HCT116 (cell line): ENCODE data around the gene GTF2I. TPM values are rescaled to one million over a fixed set of nuclear protein-coding genes. Genes with fewer than 3 reads are reported as not detected.

Experiments
- ATAC-seq: fragments of 200-7000 bp; cut with Tn5 transposase; 2 replicates; pipeline ENCODE4 v1.9.1; 2020; ENCODE audit warnings: mild to moderate bottlenecking, moderate library complexity
- BruUV-seq: library from RNA; stranded (reverse); fragments of 400-500 nt; replicated peaks from 2 replicates; lab custom pipeline; 2021; lab: Mats Ljungman, UMichigan
- CTCF ChIA-PET: fragments of 300-600 bp; sonication (Branson Sonifier 250); formaldehyde crosslinking; loops from one replicate; lab custom pipeline; 2021; ENCODE audit warnings: antibody characterized with exemption; lab: Charles Lee
- POLR2A ChIA-PET: fragments of 300-600, 350-600 bp; sonication (Branson Sonifier 250); formaldehyde crosslinking; loops from one replicate; lab custom pipeline; 2021; ENCODE audit warnings: antibody characterized with exemption; lab: Charles Lee
- RAD21 ChIA-PET, 2 experiments: fragments of 300-600 bp; sonication (Branson Sonifier 250); formaldehyde crosslinking; loops; one replicate each; lab custom pipeline; 2023; ENCODE audit warnings: low total read pairs in 2 of 2; ENCODE audit not compliant: uncharacterized antibody in 2 of 2, unreplicated experiment in 2 of 2, low non-redundant PET in 1 of 2; lab: Charles Lee
- DNase-seq: peaks from one replicate; pipeline ENCODE4 v3.0.0-alpha.2; 2010; ENCODE audit warnings: low read depth, low spot score
- H2AFZ ChIP-seq: fragments of 200-600 bp; shearing (Covaris generic), sonication (generic); 2 replicates; pipeline ENCODE4 v1.6.1; 2017; ENCODE audit warnings: low read depth, mixed run types, mixed read lengths, antibody characterized with exemption, low read length; ENCODE audit not compliant: poor library complexity, severe bottlenecking
- H3K27ac ChIP-seq: 2 replicates; pipeline ENCODE4 v1.5.1; 2012; ENCODE audit warnings: low read depth, low read length
- H3K27me3 ChIP-seq: fragments of 200-600 bp; sonication (generic); 2 replicates; pipeline ENCODE4 v1.6.1; 2016; ENCODE audit warnings: mixed run types, low read length, mixed read lengths; ENCODE audit not compliant: insufficient read depth
- H3K36me3 ChIP-seq, 2 experiments: fragments of 200-500 bp in 1 of 2; fragments of 200-600 bp in 1 of 2; sonication (Bioruptor generic) in 1 of 2; sonication (generic) in 1 of 2; 2 replicates each; pipeline versions ENCODE4 v1.5.1 to v1.6.1; 2014 to 2016; ENCODE audit warnings: low read length in 2 of 2, inconsistent platforms in 1 of 2, mixed read lengths in 1 of 2, mixed run types in 1 of 2; ENCODE audit not compliant: insufficient read depth in 2 of 2, control insufficient read depth in 1 of 2
- H3K4me1 ChIP-seq, 2 experiments: fragments of 200-600 bp in 1 of 2; sonication (generic) in 1 of 2; 2 replicates each; pipeline versions ENCODE4 v1.5.1 to v1.6.1; 2012 to 2017; ENCODE audit warnings: low read length in 2 of 2, inconsistent platforms in 1 of 2, mild to moderate bottlenecking in 1 of 2, mixed read lengths in 1 of 2, mixed run types in 1 of 2, moderate library complexity in 1 of 2; ENCODE audit not compliant: insufficient read depth in 2 of 2, control insufficient read depth in 1 of 2
- H3K4me2 ChIP-seq: fragments of 200-600 bp; sonication (generic); 2 replicates; pipeline ENCODE4 v1.6.1; 2017; ENCODE audit warnings: mixed run types, low read length, mixed read lengths
- H3K4me3 ChIP-seq, 2 experiments: fragments of 200-600 bp in 1 of 2; sonication (generic) in 1 of 2; replicated peaks in 1 of 2; 2 replicates each; pipeline ENCODE4 v1.5.1; 2011 to 2016; ENCODE audit warnings: low read length in 2 of 2, control low read depth in 1 of 2, low read depth in 1 of 2, mild to moderate bottlenecking in 1 of 2, mixed read lengths in 1 of 2, mixed run types in 1 of 2
- H3K79me2 ChIP-seq: fragments of 200-600 bp; sonication (generic); 2 replicates; pipeline ENCODE4 v1.6.1; 2017; ENCODE audit warnings: mild to moderate bottlenecking, mixed run types, low read length, moderate library complexity, mixed read lengths; ENCODE audit not compliant: insufficient read depth
- H3K9ac ChIP-seq: fragments of 200-600 bp; sonication (generic); 2 replicates; pipeline ENCODE4 v1.6.1; 2016; ENCODE audit warnings: low read length, mixed read lengths
- H3K9me2 ChIP-seq: fragments of 200-600 bp; sonication (generic), shearing (Covaris generic); 2 replicates; pipeline ENCODE4 v1.6.1; 2017; ENCODE audit warnings: mixed run types, mild to moderate bottlenecking, moderate library complexity; ENCODE audit not compliant: insufficient read depth
- H3K9me3 ChIP-seq, 2 experiments: fragments of 200-500 bp in 1 of 2; fragments of 200-600 bp in 1 of 2; sonication (Bioruptor generic) in 1 of 2; sonication (generic) in 1 of 2; 2 replicates each; pipeline ENCODE4 v1.6.1; 2014 to 2017; ENCODE audit warnings: low read length in 2 of 2, mixed read lengths in 2 of 2, inconsistent platforms in 1 of 2, low read depth in 1 of 2, mild to moderate bottlenecking in 1 of 2, mixed run types in 1 of 2, moderate library complexity in 1 of 2; ENCODE audit not compliant: control insufficient read depth in 1 of 2, insufficient read depth in 1 of 2
- H4K20me1 ChIP-seq: fragments of 200-600 bp; sonication (generic), shearing (Covaris generic); 2 replicates; pipeline ENCODE4 v1.6.1; 2017; ENCODE audit warnings: mixed run types, mild to moderate bottlenecking, moderate library complexity; ENCODE audit not compliant: insufficient read depth
- CTCF ChIP-seq, 3 experiments: fragments of 200-600 bp in 1 of 3; sonication (generic) in 1 of 3; IDR thresholded peaks in 2 of 3; conservative IDR thresholded peaks in 1 of 3; 2 replicates each; pipeline ENCODE4 v1.5.1; 2012 to 2017; ENCODE audit warnings: low read depth in 2 of 3, low read length in 2 of 3, antibody characterized with exemption in 1 of 3, borderline replicate concordance in 1 of 3, control low read depth in 1 of 3, mild to moderate bottlenecking in 1 of 3, mixed read lengths in 1 of 3, mixed run types in 1 of 3, moderate library complexity in 1 of 3; ENCODE audit not compliant: insufficient read depth in 1 of 3
- EGR1 ChIP-seq: IDR thresholded peaks from 2 replicates; pipeline ENCODE4 v1.6.1; 2012; ENCODE audit warnings: low read depth
- ELF1 ChIP-seq: IDR thresholded peaks from 2 replicates; pipeline ENCODE4 v1.6.1; 2012; ENCODE audit warnings: low read depth, borderline replicate concordance
- EZH2 ChIP-seq: fragments of 200-600 bp; sonication (generic); IDR thresholded peaks from 2 replicates; pipeline ENCODE4 v1.6.1; 2017; ENCODE audit warnings: antibody characterized with exemption, mixed run types
- JUND ChIP-seq: IDR thresholded peaks from 2 replicates; pipeline ENCODE4 v1.6.1; 2012
- MAX ChIP-seq: IDR thresholded peaks from 2 replicates; pipeline ENCODE4 v1.6.1; 2012
- POLR2A ChIP-seq: IDR thresholded peaks from 2 replicates; pipeline ENCODE4 v1.7.0; 2011; ENCODE audit warnings: borderline replicate concordance; ENCODE audit not compliant: insufficient read depth, insufficient read length; ENCODE audit errors: extremely low read depth
- SIN3A ChIP-seq: IDR thresholded peaks from 2 replicates; pipeline ENCODE4 v1.6.1; 2012; ENCODE audit warnings: low read depth
- SP1 ChIP-seq: IDR thresholded peaks from 2 replicates; pipeline ENCODE4 v1.6.1; 2012; ENCODE audit warnings: low read depth
- TCF7L2 ChIP-seq: IDR thresholded peaks from 2 replicates; pipeline ENCODE4 v1.7.0; 2011; ENCODE audit warnings: borderline replicate concordance, inconsistent platforms; ENCODE audit not compliant: insufficient read depth, insufficient read length; ENCODE audit errors: extremely low read depth
- ZBTB33 ChIP-seq: IDR thresholded peaks from 2 replicates; pipeline ENCODE4 v1.6.1; 2011; ENCODE audit warnings: mild to moderate bottlenecking, low read length, moderate library complexity; ENCODE audit not compliant: insufficient replicate concordance; ENCODE audit errors: extremely low read depth
- ZFX ChIP-seq: fragments of 450-650 bp; IDR thresholded peaks from 2 replicates; pipeline ENCODE4 v1.6.1; 2017
- intact Hi-C: fragments of 100-400 bp; cut with micrococcal nuclease; formaldehyde crosslinking; loops from 2 replicates; pipeline ENCODE4 v1.10.0; 2022
- total RNA-seq: library from RNA; stranded (reverse); gene quantifications from one replicate; pipeline ENCODE4 v1.2.1, GENCODE V29; 2021; ENCODE audit not compliant: unreplicated experiment

The GTF2I gene
- total RNA-seq, 1 experiment from 2014 or later = 164 TPM

- TF ChIP-seq TCF7L2 = no peak
- TF ChIP-seq, all 23 proteins: peak for 0
Observed at GRCh38 chr7:74653686-74654181, 3.8 kb upstream of the GTF2I start (continued).

GRCh38 chr7:74654811-74655210, 2.7 kb upstream of the GTF2I start:
- intact Hi-C loops = no loop called here
- no peaks in the 10 kb centered on the region for H3K27me3 ChIP-seq
- POLR2A ChIA-PET = no interaction called here
- peaks cover 19% of the 10 kb centered on the region for H3K79me2 ChIP-seq
- RAD21 ChIA-PET = no interaction called here
- H3K4me2 ChIP-seq = no peak overlapping the region
- H3K4me1 ChIP-seq = peaks cover 7 to 27% of the 10 kb centered on the region in 2 experiments
- TF ChIP-seq SIN3A = no peak
- TF ChIP-seq EZH2 = no peak
- no peak for TF ChIP-seq SP1
- TF ChIP-seq POLR2A = no peak
- no peak for TF ChIP-seq CTCF (IDR thresholded peaks at IDR 0.05 in 2 of 3, conservative IDR thresholded peaks at IDR 0.05 in 1 of 3; ENCODE audit: borderline replicate concordance in 1 of 3, insufficient read depth in 1 of 3, low read depth in 2 of 3, low read length in 2 of 3)
- TF ChIP-seq JUND = no peak
- TF ChIP-seq ELF1 = no peak
- TF ChIP-seq MAX = no peak
- TF ChIP-seq ZFX = no peak
- no peak for TF ChIP-seq EGR1
- TF ChIP-seq TCF7L2 = no peak
- no peak for TF ChIP-seq ZBTB33
- no peak overlapping the region for H3K4me3 ChIP-seq
- CTCF ChIA-PET = no interaction called here
- H3K9me3 ChIP-seq = no peaks in the 10 kb centered on the region
- no peaks in the 10 kb centered on the region for H3K9me2 ChIP-seq
- BruUV-seq = no TSS peak
- DNase-seq = no peak
- ATAC-seq = no peak
- H3K9ac ChIP-seq = no peak overlapping the region
- no peak overlapping the region for H2AFZ ChIP-seq
- no peak overlapping the region for H3K27ac ChIP-seq
- H4K20me1 ChIP-seq = no peaks in the 10 kb centered on the region
- no peaks in the 10 kb centered on the region for H3K36me3 ChIP-seq
